ENCODE results near the gene TFAM. TPM values are rescaled to one million over a fixed set of nuclear protein-coding genes. Genes with fewer than 3 reads are reported as not detected.
A peak's percentile ranks its signal among the peaks of the same experiment; 100 is the strongest.

TFAM gene
- total RNA-seq, result 10 to 100 TPM; 32.2 to 32.6 TPM
- long read RNA-seq, full-length matches to known transcripts, result 3 of 5 reads
- long read RNA-seq, partial matches to known transcripts, result 1 of 5 reads
- long read RNA-seq, other reads (novel, unspliced or antisense), result 1 of 5 reads

- peak; percentile 96 for DNase-seq
- peak; percentile 98 to 99 for ATAC-seq
- intact Hi-C loops (cut with DNase I), result loop anchor here in 1 of 2 donors (10.0 kb wide), 1 partner anchor 50 kb away; the partner anchor contains the start of gene UBE2D1
These were observed at the start of gene TFAM for GRCh38 chr10:58384999-58385783. Gene TFAM, plus strand, starts transcription at chr10:58385410. Its CDS starts 138 bp downstream, at chr10:58385548.

GRCh38 chr10:58336242-58336641 lies 49.0 kb upstream of the TFAM start:
- intact Hi-C loops (cut with DNase I), result loop anchor here in 1 of 2 donors (10.0 kb wide), 1 partner anchor 49 kb away; the partner anchor contains the start of gene TFAM
- no peak for ATAC-seq
- DNase-seq, result no peak

- ATAC-seq, result no peak
- DNase-seq, result no peak
- intact Hi-C loops (cut with DNase I), result no loop called here
These were observed 43.8 kb upstream of the TFAM start for GRCh38 chr10:58341422-58341821.

- ATAC-seq, result no peak
- intact Hi-C loops (cut with DNase I), result no loop called here
- no peak for DNase-seq
These were observed 43.3 kb upstream of the TFAM start for GRCh38 chr10:58341947-58342346.

GRCh38 chr10:58347967-58348366 lies 37.2 kb upstream of the TFAM start:
- ATAC-seq, result no peak
- no peak for DNase-seq
- intact Hi-C loops (cut with DNase I), result no loop called here

- no peak for ATAC-seq
These were observed 36.6 kb upstream of the TFAM start for GRCh38 chr10:58348571-58349033.

GRCh38 chr10:58350023-58350422 lies 35.2 kb upstream of the TFAM start:
- DNase-seq, result no peak
- no peak for ATAC-seq
- intact Hi-C loops (cut with DNase I), result no loop called here

More at GRCh38 chr10:58348571-58349033, 36.6 kb upstream of the TFAM start:
- DNase-seq, result no peak
- intact Hi-C loops (cut with DNase I), result no loop called here

GRCh38 chr10:58350619-58351323 lies 34.4 kb upstream of the TFAM start:
- no peak for ATAC-seq
- no peak for DNase-seq
- intact Hi-C loops (cut with DNase I), result no loop called here

GRCh38 chr10:58351616-58352578 lies 33.3 kb upstream of the TFAM start:
- intact Hi-C loops (cut with DNase I), result no loop called here
- ATAC-seq (no peak), DNase-seq (no peak)

- no peak for ATAC-seq
- intact Hi-C loops (cut with DNase I), result no loop called here
- no peak for DNase-seq
These were observed 32.1 kb upstream of the TFAM start for GRCh38 chr10:58352956-58353610.

GRCh38 chr10:58356756-58357155 lies 28.5 kb upstream of the TFAM start:
- intact Hi-C loops (cut with DNase I), result no loop called here
- ATAC-seq (peak in 1 of 2 donors; percentile 27), DNase-seq (no peak)

GRCh38 chr10:58358314-58358933 lies 26.8 kb upstream of the TFAM start:
- DNase-seq (no peak), ATAC-seq (no peak)
- intact Hi-C loops (cut with DNase I), result no loop called here

- ATAC-seq, result no peak
- intact Hi-C loops (cut with DNase I), result no loop called here
- DNase-seq, result no peak
These were observed 26.3 kb upstream of the TFAM start for GRCh38 chr10:58358947-58359346.

- no peak for ATAC-seq
- DNase-seq, result no peak
- intact Hi-C loops (cut with DNase I), result no loop called here
These were observed 25.7 kb upstream of the TFAM start for GRCh38 chr10:58359541-58359940.

GRCh38 chr10:58360412-58361004 lies 24.7 kb upstream of the TFAM start:
- ATAC-seq (no peak), DNase-seq (no peak)
- intact Hi-C loops (cut with DNase I), result no loop called here

GRCh38 chr10:58361353-58361752 lies 23.9 kb upstream of the TFAM start:
- DNase-seq, result no peak
- ATAC-seq, result no peak
- intact Hi-C loops (cut with DNase I), result no loop called here

- no peak for ATAC-seq
- intact Hi-C loops (cut with DNase I), result no loop called here
- DNase-seq, result no peak
These were observed 23.0 kb upstream of the TFAM start for GRCh38 chr10:58362027-58362789.
